ENCODE data around the gene COX8C.
"Not testable (repeated sequence)": the region's sequence is repeated elsewhere in the genome, so short reads cannot be mapped to it uniquely, and the experiment has no call there.

The COX8C gene

DNA sequence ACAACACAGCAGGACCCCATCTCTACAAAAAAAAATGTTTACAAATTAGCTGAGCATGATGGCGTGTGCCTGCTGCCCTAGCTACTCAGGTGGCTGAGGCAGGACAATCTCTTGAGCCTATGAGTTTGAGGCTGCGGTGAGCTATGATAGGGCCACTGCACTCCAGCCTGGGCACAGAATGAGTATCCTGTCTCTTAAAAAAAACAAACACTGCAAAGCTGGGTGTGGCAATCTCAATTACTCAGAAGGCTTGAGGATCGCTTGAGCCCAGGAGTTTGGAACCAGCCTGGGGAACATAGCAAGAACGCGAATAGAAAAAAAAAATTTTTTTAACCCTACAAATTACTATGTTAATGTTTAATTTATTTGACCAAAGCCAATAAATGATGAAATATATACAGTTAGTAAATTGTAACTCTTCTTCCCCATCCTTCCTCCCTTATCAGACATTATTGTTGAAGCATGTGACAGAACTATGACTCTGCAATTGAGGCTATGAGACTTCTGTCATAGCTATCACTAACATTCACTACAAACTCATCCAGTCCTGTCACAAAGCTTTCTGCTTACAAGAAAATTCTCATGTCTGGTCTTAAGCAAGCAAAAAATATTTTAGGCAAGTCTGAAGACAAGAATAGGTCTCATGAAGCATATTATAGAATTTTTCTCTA is 23.9 kb upstream of the COX8C start:
- DNase-seq = no peak

DNA sequence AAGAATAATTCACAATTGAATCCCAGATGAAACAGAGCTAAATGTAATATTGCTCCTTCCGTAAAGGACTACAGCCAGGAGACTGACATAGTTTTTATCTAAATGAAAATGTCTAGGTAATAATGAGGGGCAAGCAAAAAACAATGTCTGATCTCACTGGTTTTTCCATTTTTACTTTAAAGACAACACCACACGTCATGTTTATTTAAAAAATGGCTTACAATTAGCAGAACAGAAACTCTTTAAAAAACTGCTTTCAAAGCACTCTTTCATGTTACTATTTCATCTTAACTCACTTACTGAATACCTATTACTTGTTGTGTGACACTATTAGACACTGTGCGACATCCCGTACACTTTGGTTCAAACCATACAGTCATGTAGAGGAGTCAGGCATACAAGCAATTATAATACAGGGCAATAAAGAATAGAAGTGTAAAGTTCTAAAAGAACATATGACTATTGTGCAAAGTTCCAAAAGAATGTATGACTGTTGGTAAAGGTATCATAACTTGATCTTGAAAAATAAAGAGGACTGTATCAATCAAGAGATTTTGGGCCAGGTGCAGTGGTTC is 23.3 kb upstream of the COX8C start:
- DNase-seq = no peak

DNA sequence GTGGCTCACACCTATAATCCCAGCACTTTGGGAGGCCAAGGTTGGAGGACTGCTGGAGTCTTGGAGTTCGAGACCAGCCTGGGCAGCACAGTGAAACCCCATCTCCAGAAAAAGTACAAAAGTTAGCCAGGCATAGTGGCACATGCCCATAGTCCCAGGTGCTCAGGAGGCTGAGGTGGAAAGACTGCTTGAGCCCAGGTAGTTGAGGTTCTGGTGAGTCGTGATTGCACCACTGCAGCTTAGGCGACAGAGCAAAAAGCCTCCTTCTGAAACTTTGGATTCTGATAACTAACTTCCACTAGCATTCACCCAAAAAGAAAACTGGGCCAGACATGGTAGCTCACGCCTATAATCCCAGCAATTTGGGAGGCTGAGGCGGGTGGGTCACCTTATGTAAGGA is 20.8 kb upstream of the COX8C start:
- DNase-seq = no peak

DNA sequence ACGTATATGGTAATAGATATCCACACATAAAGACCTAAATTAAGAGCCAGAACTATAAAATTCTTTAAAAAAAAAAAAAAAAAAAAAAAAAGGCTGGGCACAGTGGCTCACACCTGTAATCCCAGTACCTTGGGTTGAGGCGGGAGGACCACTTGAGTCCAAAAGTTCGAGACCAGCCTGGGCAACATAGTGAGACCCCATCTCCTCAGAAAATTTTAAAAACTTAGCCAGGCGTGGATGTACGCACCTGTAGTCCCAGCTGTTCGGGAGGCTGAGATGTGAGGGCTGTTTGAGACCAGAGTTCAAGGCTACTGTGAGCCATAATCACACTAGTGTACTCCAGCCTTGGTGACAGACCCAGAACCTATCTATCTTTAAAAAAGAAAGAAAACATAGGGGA is 18.4 kb upstream of the COX8C start:
- no peak for DNase-seq

GRCh38 chr14:93329965-93330608 is 16.9 kb upstream of the COX8C start:
- no peak for DNase-seq

DNA sequence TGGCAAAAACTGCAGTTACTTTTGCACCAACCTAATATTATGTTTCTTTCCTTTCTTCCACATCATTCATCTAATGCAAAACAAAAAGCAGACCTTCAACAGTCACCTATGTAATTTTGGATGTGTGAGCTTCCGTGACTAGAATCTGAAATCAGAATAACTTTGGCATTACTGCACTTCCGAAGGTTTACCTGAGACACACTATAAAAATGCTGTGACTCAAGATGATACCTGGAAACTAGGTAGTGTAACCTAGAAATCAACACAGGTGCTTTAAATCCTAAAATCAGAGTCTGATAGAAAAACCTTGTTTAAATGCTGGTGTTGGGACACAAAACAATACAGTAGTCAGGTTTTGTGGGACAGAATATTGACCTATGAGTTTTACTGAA is 16.4 kb upstream of the COX8C start:
- DNase-seq = no peak

DNA sequence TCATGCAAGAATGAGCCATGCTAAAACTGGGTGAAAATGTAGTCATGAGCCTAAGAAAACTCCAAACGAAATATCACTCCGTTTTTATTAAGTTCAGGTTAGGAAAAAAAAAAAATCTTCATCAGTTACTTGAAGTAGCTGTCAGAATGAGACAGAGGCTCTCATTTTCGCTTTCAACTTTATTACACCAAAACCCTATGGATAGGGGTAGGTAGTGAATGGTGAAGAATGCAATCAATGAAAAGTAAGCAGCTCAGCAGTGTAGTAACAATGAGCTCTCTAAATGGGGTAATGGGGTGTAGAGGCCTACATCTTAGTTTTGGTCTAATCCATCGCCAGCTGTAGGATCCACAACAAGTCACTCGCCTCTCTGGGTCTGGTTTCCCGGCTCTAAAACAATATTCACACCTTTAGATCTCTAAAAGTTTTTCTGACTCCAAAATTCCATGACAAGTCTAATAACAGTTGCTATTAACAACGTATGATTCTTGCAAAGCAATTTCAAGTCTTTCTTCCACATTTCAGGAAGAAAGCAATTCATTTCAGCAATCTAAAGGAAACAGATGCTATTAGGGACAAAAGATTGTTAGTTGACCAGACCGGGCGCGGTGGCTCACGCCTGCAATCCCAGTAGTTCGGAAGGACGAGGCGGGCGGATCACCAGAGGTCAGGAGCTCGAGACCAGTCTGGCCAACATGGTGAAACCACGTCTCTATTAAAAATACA is 15.8 kb upstream of the COX8C start:
- DNase-seq = no peak

GRCh38 chr14:93331728-93332396 is 15.1 kb upstream of the COX8C start:
- no peak for DNase-seq

DNA sequence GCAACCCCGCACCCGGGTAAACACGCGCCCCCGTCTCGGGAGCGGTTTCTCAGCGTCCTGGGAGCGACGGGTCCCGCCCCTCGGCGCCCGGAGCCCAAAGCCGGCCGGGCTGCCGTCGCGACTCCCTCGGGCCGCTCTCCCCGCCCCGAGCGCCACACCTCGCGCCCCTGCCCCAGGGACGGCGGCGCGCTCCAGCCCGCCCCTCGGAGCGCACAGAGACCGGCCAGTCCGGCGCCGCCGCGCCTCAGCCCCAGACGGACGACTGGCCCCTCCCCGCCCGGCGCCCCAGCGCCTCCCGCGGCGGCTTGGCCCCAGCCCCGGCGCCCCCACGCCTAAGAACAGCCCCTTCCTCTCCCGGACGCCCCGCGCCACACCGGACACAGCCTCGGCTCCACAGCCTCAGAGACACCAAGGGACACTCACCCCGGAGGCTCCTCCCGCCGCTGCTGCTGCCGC is 14.6 kb upstream of the COX8C start:
- DNase-seq = peak; percentile 26

DNA sequence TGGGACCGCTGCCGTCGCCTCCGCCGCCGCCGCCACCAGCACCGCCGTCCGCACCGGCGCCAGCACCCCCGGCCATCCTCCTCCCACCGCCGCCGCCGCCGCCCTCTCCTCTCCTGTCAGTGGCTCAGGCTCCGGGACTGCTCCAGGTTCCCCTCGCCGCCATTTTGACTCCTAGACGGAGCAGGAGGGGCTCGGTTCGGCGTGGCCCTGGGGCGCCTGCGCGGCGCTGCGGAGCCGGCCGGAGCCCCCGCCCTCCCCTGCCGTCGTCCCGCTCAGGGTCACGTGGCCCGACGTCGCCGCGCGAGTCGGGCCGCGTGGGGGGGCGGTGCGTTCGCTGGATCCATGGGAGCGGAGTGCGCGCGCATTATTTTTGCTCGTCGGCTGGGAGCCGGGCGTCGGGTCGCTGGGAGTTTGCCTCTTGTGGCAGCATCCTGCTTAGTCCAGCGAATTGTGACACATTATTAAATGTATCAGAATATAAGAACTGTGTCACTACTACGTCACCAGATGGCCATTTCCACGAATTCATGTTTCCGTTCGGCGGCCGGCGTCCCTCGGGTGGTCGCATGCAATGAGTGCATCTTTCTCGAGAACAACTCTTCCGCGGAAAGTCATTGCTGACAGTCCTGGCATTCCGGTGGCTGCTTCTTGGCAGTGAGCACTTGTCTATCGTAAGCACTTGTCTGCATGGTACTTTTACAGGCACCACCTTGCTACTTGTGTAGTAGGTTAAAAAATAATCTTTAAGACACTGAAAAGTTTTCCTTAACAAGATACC is 13.9 kb upstream of the COX8C start, which contains the start of gene BTBD7:
Gene BTBD7 (minus strand): TSS at position 184 of the 778 bp plus-strand sequence. CDS start 36,985 bp downstream, outside the sequence.
- DNase-seq = peak; percentile 95

GRCh38 chr14:93333631-93334103 is 13.3 kb upstream of the COX8C start:
- no peak for DNase-seq

DNA sequence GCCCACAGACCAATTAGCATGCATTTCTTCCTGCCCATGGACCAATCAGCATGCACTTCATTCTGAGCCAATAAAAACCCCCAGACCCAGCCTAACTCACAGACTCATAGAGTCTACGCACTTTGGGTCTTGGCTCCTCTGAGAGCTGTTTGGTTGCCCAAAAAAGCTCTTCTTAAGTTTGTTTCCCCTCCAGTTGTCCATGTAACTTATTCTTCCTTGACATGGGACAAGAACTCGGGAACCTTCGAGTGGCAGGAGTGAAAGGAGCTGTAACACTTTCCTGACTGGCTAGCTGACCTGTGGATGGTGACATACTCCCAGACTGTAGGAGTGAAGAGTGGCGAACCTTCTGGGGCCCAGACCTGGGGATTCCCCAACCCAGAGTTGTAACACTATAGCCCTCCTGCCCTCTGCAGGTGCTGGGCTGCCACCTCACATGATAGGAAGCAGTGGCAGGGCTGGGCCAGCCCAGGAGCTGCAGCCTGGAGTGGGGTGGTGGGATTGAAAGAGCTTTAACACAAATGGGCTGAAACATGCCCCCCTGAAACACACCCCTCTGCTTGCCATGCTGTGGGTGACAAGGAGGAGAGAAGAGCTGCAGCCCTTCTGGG is 9.7 kb upstream of the COX8C start:
- no peak for DNase-seq

- DNase-seq = no peak
Measured at GRCh38 chr14:93337884-93338283, 9.1 kb upstream of the COX8C start.

DNA sequence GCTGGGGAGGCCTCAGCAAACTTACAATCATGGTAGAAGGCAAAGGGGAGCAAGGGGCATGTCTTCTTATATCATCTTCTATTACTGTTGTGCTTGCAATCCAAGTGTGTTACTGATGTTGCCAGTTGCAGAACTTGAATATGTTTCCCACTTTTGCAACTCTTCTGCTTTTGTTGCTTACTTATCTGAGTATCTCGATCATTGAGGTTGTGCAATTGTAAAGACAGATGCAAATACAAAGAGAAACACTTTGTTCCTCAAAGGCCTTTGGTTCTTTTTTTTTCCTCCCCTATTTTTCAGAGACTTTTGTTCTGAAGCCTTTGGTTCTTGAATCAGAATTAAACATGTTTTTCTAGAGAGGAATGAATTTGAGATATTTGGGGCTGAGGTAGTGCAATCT is 3.7 kb upstream of the COX8C start:
- DNase-seq = no peak

DNA sequence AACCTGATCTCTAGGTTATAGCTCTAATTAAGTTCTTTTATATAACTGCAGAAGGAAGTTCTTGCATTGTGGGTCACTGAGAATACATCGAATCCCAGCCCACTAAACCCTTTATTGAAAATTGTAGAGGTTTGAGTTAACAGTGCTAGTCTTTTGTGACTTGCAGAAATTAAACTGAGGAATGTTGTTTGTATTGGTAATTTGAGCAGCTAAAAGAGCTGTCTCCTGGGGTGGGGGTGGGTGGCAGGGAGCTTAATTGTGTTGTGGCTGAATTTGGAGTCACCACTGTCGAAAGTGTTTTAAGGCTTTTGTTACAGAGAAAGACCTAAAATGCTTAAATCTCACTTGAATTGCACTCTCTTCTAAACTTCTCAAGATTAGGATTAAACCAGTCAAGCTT is 3.2 kb upstream of the COX8C start:
- no peak for DNase-seq

DNA sequence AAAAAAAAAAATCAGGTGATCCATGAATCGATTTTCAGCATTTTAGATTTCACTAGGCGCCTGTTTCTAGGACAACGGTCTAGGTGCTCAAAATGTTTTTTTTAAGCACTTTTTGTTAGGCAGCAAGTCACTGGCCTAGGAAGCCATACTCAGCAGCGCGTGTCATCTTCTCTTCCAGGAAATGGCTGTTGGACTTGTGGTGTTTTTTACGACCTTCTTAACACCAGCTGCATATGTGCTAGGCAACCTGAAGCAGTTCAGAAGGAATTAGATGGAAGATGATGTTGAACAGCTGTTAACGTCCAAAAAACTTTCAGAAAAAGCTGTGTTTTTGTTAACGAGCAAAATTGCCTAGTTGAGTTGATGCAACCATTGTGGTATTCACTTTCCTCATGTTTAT is 868 bp downstream of the COX8C start:
- no peak for DNase-seq

- no peak for DNase-seq
Measured at GRCh38 chr14:93348292-93348691, 1.3 kb downstream of the COX8C start.

GRCh38 chr14:93354873-93355272 is 7.9 kb downstream of the COX8C start:
- DNase-seq = not testable (repeated sequence)

DNA sequence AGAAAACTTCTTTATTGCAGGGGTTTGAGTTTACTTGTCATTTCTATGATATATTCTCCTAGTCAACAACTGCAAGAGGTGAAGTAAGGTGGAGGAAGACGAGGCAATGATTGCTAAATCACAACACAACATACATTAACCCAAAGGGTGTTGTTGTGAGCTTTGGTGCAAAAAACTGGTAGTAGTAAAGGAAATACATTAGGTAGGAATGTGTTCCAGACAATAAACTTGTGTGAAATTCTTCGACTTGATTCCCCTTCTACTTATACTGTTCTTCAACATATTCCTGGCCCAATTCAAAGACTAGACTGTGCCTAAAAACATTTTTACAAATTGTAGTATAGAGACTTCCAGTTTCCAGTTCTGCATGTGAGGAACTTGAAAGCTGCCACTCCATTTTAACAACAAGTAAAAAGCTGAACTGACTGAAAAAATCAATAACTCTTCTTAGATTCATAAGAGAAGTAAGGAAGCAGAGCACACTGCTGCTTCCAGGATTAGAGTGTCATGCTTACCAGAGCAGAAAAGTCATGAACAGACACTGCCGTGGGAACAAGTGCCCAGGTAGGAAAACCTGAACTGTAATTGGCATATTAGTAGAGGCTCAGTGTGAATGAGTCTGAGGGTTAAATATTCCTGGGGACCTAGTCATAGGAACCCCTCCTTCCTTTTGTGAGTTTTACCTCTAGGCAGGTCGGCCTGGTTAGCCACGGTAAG is 22.2 kb downstream of the COX8C start:
- DNase-seq = no peak

GRCh38 chr14:93369713-93370266 is 22.8 kb downstream of the COX8C start:
- no peak for DNase-seq
